GM21423 (cell line): ENCODE data around the gene GALNT14.

Experiments used
- ATAC-seq: cut with Tn5 transposase; IDR thresholded peaks from one replicate; pipeline ENCODE4 v1.9.1; 2021; ENCODE audit warnings: mild to moderate bottlenecking, moderate library complexity; ENCODE audit not compliant: unreplicated experiment

The GALNT14 gene

GRCh38 chr2:31016648-31017047 is 121.6 kb downstream of the GALNT14 start:
- no peak for ATAC-seq

- no peak for ATAC-seq
Observed at GRCh38 chr2:31014516-31014915, 123.7 kb downstream of the GALNT14 start.

- ATAC-seq = no peak
Observed at GRCh38 chr2:31013301-31013700, 124.9 kb downstream of the GALNT14 start.

- no peak for ATAC-seq
Observed at GRCh38 chr2:31012406-31012805, 125.8 kb downstream of the GALNT14 start.

GRCh38 chr2:31011587-31011986 is 126.7 kb downstream of the GALNT14 start:
- no peak for ATAC-seq

GRCh38 chr2:31008561-31009114 is 129.6 kb downstream of the GALNT14 start:
- no peak for ATAC-seq

- ATAC-seq = no peak
Observed at GRCh38 chr2:31004257-31004656, 134.0 kb downstream of the GALNT14 start.

- no peak for ATAC-seq
Observed at GRCh38 chr2:31003749-31004148, 134.5 kb downstream of the GALNT14 start.

- ATAC-seq = no peak
Observed at GRCh38 chr2:31002537-31003150, 135.6 kb downstream of the GALNT14 start.

GRCh38 chr2:31000970-31001369 is 137.3 kb downstream of the GALNT14 start:
- no peak for ATAC-seq

GRCh38 chr2:30998672-30999071 is 139.6 kb downstream of the GALNT14 start:
- ATAC-seq = no peak

- ATAC-seq = no peak
Observed at GRCh38 chr2:30997979-30998378, 140.3 kb downstream of the GALNT14 start.

GRCh38 chr2:30994227-30995056 is 143.8 kb downstream of the GALNT14 start:
- ATAC-seq = no peak

- no peak for ATAC-seq
Observed at GRCh38 chr2:30992781-30993180, 145.5 kb downstream of the GALNT14 start.

GRCh38 chr2:30990671-30991070 is 147.6 kb downstream of the GALNT14 start:
- no peak for ATAC-seq

GRCh38 chr2:30990176-30990575 is 148.1 kb downstream of the GALNT14 start:
- no peak for ATAC-seq

GRCh38 chr2:30989746-30990145 is 148.5 kb downstream of the GALNT14 start:
- no peak for ATAC-seq

GRCh38 chr2:30987566-30987965 is 150.7 kb downstream of the GALNT14 start:
- no peak for ATAC-seq

- no peak for ATAC-seq
Observed at GRCh38 chr2:30986231-30986580, 152.0 kb downstream of the GALNT14 start.

- no peak for ATAC-seq
Observed at GRCh38 chr2:30985493-30986230, 152.6 kb downstream of the GALNT14 start.

GRCh38 chr2:30984148-30984547 is 154.1 kb downstream of the GALNT14 start:
- no peak for ATAC-seq

GRCh38 chr2:30981510-30981909 is 156.7 kb downstream of the GALNT14 start:
- no peak for ATAC-seq
